ENCODE results near the gene ANO8.
A peak's percentile ranks its signal among the peaks of the same experiment; 100 is the strongest.
"Not testable (repeated sequence)": the region's sequence is repeated elsewhere in the genome, so short reads cannot be mapped to it uniquely, and the experiment has no call there.

ANO8 gene

GRCh38 chr19:17306285-17306714 is 28.4 kb downstream of the ANO8 start:
- no peak for DNase-seq

- peak; percentile 94 for DNase-seq
Observed at GRCh38 chr19:17305517-17306284, 29.0 kb downstream of the ANO8 start, which contains the start of gene MRPL34. TSS of gene MRPL34 (plus strand) at chr19:17305872. CDS start at chr19:17305893, 21 bp downstream.

GRCh38 chr19:17305216-17305516 is 29.5 kb downstream of the ANO8 start:
- no peak for DNase-seq

- no peak for DNase-seq
Observed at GRCh38 chr19:17304386-17305215, 30.1 kb downstream of the ANO8 start.

- DNase-seq = no peak
Observed at GRCh38 chr19:17303940-17304267, 30.8 kb downstream of the ANO8 start.

GRCh38 chr19:17303167-17303939 is 31.3 kb downstream of the ANO8 start, which contains the start of gene ABHD8:
TSS of gene ABHD8 (minus strand) at chr19:17303425. CDS start at chr19:17301616, 1,809 bp downstream.
- peak; percentile 85 for DNase-seq

GRCh38 chr19:17302391-17303166 is 32.1 kb downstream of the ANO8 start:
- no peak for DNase-seq

GRCh38 chr19:17300992-17301619 is 33.5 kb downstream of the ANO8 start:
- DNase-seq = no peak

GRCh38 chr19:17296976-17297375 is 37.7 kb downstream of the ANO8 start:
- no peak for DNase-seq

- no peak for DNase-seq
Observed at GRCh38 chr19:17296273-17296672, 38.4 kb downstream of the ANO8 start.

GRCh38 chr19:17295551-17295950 is 39.1 kb downstream of the ANO8 start:
- DNase-seq = not testable (repeated sequence)

GRCh38 chr19:17294051-17294891 is 40.4 kb downstream of the ANO8 start:
- DNase-seq = no peak

- no peak for DNase-seq
Observed at GRCh38 chr19:17293605-17294004, 41.0 kb downstream of the ANO8 start.

- peak; percentile 53 for DNase-seq
Observed at GRCh38 chr19:17292301-17293074, 42.2 kb downstream of the ANO8 start.

GRCh38 chr19:17289489-17289888 is 45.2 kb downstream of the ANO8 start:
- DNase-seq = no peak

GRCh38 chr19:17286752-17287151 is 47.9 kb downstream of the ANO8 start:
- no peak for DNase-seq

GRCh38 chr19:17286263-17286662 is 48.4 kb downstream of the ANO8 start:
- no peak for DNase-seq

GRCh38 chr19:17285415-17286135 is 49.1 kb downstream of the ANO8 start:
- DNase-seq = no peak

- DNase-seq = no peak
Observed at GRCh38 chr19:17283504-17283996, 51.1 kb downstream of the ANO8 start.

All from amniotic stem cell (primary cell).